ENCODE data around the gene STRIP1.
A peak's percentile ranks its signal among the peaks of the same experiment; 100 is the strongest.

The STRIP1 gene

DNA sequence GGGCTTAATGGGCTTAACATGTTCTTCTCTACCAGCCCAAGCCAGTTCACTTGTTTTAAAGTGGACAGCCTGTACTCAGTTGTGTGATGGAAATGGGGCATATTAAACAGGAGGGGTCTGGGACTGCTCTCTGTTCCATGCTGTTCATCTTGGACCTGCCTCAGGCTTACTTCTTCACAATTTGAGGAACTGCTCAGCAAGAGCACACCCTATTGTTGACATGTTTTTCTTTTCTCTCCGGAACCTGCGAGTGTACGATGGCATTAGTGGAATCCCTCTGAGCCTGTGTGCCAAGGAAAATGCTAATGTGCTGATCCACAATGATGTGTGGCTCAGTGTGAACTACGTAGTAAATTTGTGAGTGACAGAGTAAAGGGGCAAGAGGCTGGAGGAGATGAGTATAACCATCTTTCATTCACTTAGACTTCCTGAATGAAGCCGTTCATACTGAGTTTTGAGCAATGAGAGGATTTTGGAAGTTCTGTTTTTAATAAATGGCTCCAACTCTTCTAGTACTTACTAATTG lies 43.0 kb upstream of the STRIP1 start:
- Histone ChIP-seq H2AFZ (ENCODE audit: low read length) (no peak overlapping the region), H4K20me1 (ENCODE audit: insufficient read depth, low read length, poor library complexity, severe bottlenecking) (peaks cover 47% of the 10 kb centered on the region), H3K79me2 (ENCODE audit: insufficient read depth, low read length) (peaks cover 74% of the 10 kb centered on the region), H3K9me2 (replicated peaks; ENCODE audit: low read depth, low read length) (no peaks in the 10 kb centered on the region), H3F3A (ENCODE audit: low read depth) (no peaks in the 10 kb centered on the region), H3K27me3 (ENCODE audit: insufficient read depth, low read length, poor library complexity, severe bottlenecking) (no peaks in the 10 kb centered on the region), H3K9ac (ENCODE audit: low read depth, low read length, poor library complexity, severe bottlenecking) (no peak overlapping the region), H3K4me3 (ENCODE audit: low read length, poor library complexity, severe bottlenecking) (no peak overlapping the region), H3K4me2 (ENCODE audit: low read depth, low read length, poor library complexity, severe bottlenecking) (peak overlapping the region; percentile 61), H3K36me3 (ENCODE audit: insufficient read depth, low read length) (peaks cover 3% of the 10 kb centered on the region; the same call in 1 of the 2 replicates), H3K9me3 (ENCODE audit: insufficient read depth, low read depth, low read length) (no peaks in the 10 kb centered on the region), H3K4me1 (ENCODE audit: insufficient read depth, low read length, poor library complexity, severe bottlenecking) (peaks cover 48% of the 10 kb centered on the region)
- TF ChIP-seq EZH2phosphoT487 (IDR thresholded peaks at IDR 0.05; ENCODE audit: borderline replicate concordance) (no peak), CTCF (conservative IDR thresholded peaks at IDR 0.05; ENCODE audit: low read length) (no peak)

GRCh38 chr1:109993885-109994284 lies 40.5 kb upstream of the STRIP1 start:
- H3K9ac ChIP-seq (ENCODE audit: low read depth, low read length, poor library complexity, severe bottlenecking) = no peak overlapping the region
- H3K9me3 ChIP-seq (ENCODE audit: insufficient read depth, low read depth, low read length) = no peaks in the 10 kb centered on the region
- H3K4me1 ChIP-seq (ENCODE audit: insufficient read depth, low read length, poor library complexity, severe bottlenecking) = peaks cover 26% of the 10 kb centered on the region
- no peak overlapping the region for H2AFZ ChIP-seq (ENCODE audit: low read length)
- no peaks in the 10 kb centered on the region for H3K9me2 ChIP-seq (replicated peaks; ENCODE audit: low read depth, low read length)
- no peak overlapping the region for H3K4me3 ChIP-seq (ENCODE audit: low read length, poor library complexity, severe bottlenecking)
- peaks cover 3% of the 10 kb centered on the region; the same call in 1 of the 2 replicates for H3K36me3 ChIP-seq (ENCODE audit: insufficient read depth, low read length)
- H3F3A ChIP-seq (ENCODE audit: low read depth) = no peaks in the 10 kb centered on the region
- H4K20me1 ChIP-seq (ENCODE audit: insufficient read depth, low read length, poor library complexity, severe bottlenecking) = peaks cover 27% of the 10 kb centered on the region
- no peak overlapping the region for H3K4me2 ChIP-seq (ENCODE audit: low read depth, low read length, poor library complexity, severe bottlenecking)
- H3K79me2 ChIP-seq (ENCODE audit: insufficient read depth, low read length) = peaks cover 56% of the 10 kb centered on the region
- TF ChIP-seq CTCF (conservative IDR thresholded peaks at IDR 0.05; ENCODE audit: low read length) (no peak), EZH2phosphoT487 (IDR thresholded peaks at IDR 0.05; ENCODE audit: borderline replicate concordance) (no peak)
- no peaks in the 10 kb centered on the region for H3K27me3 ChIP-seq (ENCODE audit: insufficient read depth, low read length, poor library complexity, severe bottlenecking)

- Histone ChIP-seq H3K9me3 (ENCODE audit: insufficient read depth, low read depth, low read length) (no peaks in the 10 kb centered on the region), H3K9me2 (replicated peaks; ENCODE audit: low read depth, low read length) (no peaks in the 10 kb centered on the region), H3K79me2 (ENCODE audit: insufficient read depth, low read length) (peaks cover 50% of the 10 kb centered on the region), H3K27me3 (ENCODE audit: insufficient read depth, low read length, poor library complexity, severe bottlenecking) (no peaks in the 10 kb centered on the region), H3K4me2 (ENCODE audit: low read depth, low read length, poor library complexity, severe bottlenecking) (no peak overlapping the region), H4K20me1 (ENCODE audit: insufficient read depth, low read length, poor library complexity, severe bottlenecking) (peaks cover 21% of the 10 kb centered on the region), H3F3A (ENCODE audit: low read depth) (no peaks in the 10 kb centered on the region), H3K4me3 (ENCODE audit: low read length, poor library complexity, severe bottlenecking) (no peak overlapping the region), H3K4me1 (ENCODE audit: insufficient read depth, low read length, poor library complexity, severe bottlenecking) (peaks cover 21% of the 10 kb centered on the region), H2AFZ (ENCODE audit: low read length) (no peak overlapping the region), H3K36me3 (ENCODE audit: insufficient read depth, low read length) (peaks cover 3% of the 10 kb centered on the region; the same call in 1 of the 2 replicates), H3K9ac (ENCODE audit: low read depth, low read length, poor library complexity, severe bottlenecking) (no peak overlapping the region)
- TF ChIP-seq CTCF (conservative IDR thresholded peaks at IDR 0.05; ENCODE audit: low read length) (no peak), EZH2phosphoT487 (IDR thresholded peaks at IDR 0.05; ENCODE audit: borderline replicate concordance) (no peak)
These were observed 39.8 kb upstream of the STRIP1 start for GRCh38 chr1:109994654-109995053.
